Activated CD4-positive, alpha-beta T cell treated with anti-CD3 and anti-CD28 coated beads, Interleukin-2, amount 50 U/mL, for 16 hours (primary cell): Measurements from ENCODE around the gene MOSPD2.

ENCODE experiments used
- DNase-seq: peaks from one replicate; pipeline ENCODE4 v3.0.0-alpha.2; 2020

The MOSPD2 gene

DNA sequence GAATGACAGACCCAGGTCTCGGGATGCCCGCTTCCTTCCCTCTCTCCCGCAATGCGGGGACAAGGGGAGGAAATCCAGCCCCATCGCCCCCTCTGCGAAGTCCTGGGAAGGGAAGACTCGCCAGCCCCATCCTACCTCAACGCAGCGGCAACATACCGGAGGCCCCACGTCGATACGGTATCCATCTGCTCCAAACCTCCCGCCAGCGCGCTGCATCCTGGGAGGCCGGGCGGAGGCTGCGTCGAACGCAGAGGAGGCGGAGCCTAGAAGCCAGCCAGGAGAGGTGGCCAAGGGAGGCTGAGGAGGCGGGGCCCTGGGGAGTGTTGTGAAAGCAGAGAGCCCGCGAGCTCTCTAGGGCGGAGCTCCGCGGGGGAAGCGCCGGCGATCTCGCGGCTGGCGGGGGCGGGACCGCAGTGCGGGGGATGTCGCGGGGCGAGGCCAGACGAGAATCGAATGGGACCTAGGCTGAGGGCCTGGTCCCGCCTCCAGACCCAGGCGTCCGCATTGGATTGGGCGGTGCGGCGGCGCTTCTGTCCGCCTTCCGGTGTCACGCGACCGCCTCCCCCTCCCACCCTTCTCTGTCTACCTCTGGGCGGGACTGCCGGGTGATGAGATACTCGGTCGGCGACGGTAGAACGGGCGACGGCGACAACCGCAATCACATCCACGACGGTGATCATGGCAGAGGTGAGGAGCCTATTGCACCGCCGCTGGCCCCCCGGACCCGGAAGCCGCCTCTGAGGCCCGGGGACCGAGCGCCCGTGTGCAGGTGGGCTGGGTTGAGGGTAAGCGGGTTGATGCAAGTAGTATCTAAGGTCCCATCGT is at the start of gene MOSPD2, which contains the start of gene FANCB:
MOSPD2 (plus strand) TSS at position 571 of the 825 bp plus-strand sequence; CDS start at position 679, 108 bp downstream.
FANCB (minus strand) TSS at position 219 of the 825 bp plus-strand sequence. CDS start 7,559 bp downstream, outside the sequence.
- DNase-seq = peak; percentile 95

DNA sequence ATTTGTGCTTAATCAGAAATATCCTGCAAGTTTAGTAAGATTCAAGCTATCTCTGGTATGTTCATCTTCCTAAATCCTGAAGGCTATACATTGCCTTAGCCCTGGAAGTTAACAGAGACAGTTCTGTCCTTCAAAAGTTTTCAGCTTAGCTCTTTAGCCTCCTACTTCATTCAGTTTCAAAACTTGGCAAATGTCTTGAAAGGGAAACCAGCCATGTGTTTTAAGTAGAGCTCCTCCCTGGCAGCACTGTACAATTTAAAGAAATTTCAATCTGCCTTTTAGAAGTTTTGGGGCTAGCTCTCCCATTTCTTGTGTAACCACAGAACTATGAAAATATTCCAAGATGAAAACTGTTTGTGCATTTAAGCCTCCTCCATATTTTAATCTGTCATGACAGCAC is 47.4 kb upstream of the MOSPD2 start:
- DNase-seq = no peak

DNA sequence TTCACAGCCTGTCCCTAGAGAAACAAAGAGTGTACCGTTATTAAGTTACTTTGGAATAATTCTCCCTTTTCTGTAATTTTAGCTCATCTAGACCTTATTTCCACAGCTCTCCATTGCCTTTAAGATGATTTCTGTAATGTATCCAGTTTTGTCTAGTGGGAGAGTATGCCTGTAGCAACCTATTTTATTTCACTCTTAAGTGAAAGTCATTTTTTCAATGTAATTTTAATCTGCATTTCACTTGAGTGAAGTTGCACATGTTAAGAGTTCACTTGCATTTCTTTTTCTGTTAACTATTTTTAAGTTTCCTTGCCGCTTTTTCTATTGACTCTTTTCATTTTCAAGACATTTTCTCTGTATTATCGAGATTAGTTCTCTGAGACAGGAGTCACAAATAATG is 46.9 kb upstream of the MOSPD2 start:
- DNase-seq = no peak

DNA sequence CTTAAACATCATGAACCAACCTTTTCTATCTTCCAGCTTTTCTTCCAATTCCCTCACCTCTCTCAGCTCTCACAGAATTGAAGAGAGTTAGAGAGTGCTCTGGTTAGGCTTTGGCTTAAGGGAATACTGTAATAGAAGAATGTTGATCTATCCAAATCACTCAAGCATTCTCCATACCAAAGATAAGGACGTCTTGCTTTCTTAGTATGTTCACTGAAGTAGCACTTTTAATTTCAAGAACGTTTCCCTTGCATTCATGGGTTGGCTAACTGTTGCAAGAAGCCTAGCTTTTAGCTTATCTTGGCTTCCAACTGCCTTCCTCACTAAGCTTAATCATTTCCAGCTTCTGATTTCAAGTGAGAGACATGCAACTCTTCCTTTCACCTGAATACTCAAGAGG is 43.6 kb upstream of the MOSPD2 start:
- DNase-seq = no peak

DNA sequence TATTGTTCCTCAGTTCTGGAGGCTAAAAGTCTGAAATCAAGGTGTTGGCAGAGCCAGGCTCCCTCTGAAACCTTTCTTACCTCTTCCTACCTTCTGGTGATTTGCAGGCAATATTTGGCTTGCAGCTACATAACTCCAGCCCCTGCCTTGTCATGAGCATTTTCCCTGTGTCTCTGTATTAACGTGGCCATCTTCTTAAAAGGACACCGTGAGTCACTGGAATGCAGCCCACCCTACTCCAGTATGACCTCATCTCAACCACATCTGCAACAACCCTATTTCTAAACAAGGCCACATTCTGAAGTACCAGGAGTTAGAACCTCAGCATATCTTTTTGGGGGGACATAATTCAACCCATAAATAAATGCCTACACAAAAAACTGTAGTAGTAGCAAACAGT is 41.1 kb upstream of the MOSPD2 start:
- no peak for DNase-seq

DNA sequence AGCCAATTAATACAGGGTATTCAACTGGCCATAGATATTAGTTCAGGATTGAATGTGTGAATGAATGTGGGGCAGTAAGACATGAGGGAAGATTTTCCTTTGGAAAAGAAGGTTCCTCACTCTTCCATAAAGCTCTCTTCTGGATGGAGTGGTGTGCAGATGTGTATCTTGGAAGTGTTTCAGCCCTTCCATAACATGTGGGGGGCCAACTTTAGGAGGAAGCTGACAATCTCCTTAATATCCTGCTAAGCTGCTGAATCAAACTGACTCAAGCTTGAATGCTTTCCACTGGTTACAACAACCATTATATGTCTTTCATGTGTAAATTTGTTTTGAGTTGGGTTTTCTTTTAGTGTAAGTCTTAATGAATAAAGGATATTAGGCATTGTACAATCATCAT is 40.6 kb upstream of the MOSPD2 start:
- DNase-seq = no peak

DNA sequence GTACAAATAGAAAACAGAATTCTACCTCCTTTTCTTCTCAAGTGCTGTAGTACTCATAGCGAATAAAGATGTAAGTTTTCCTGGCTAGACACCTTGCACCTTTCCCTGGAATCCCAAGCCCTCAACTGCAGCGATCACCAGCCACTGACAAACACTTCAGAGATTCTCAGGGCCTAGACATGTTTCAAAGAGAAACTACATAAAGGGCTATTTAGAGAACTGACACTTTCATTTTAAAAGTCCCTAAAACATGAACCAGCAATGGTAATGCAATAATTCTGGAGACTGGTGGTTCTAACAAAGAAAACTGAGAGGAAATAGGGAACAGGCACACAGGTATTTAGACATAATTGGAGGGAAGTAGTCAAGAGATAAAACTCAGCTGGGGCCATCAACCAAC is 36.1 kb upstream of the MOSPD2 start:
- DNase-seq = no peak

DNA sequence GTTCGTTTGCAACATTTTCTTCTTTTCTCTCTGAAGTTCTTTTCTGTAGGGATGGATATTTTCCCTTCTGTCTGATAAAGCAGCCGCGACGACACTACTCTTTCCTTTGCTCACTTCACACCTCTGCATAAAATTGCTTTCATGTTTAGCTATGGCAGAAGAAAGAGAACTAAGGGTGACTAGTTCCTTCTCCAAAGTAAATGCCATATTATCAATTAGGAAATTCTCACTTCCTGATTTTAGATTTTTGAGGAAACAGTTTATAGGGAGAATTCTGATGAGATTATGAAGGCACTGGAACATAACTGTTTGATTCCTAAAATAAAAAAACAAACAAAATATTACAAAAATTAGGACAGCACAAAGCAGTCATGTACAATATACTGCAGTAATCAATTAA is 29.6 kb upstream of the MOSPD2 start:
- no peak for DNase-seq

DNA sequence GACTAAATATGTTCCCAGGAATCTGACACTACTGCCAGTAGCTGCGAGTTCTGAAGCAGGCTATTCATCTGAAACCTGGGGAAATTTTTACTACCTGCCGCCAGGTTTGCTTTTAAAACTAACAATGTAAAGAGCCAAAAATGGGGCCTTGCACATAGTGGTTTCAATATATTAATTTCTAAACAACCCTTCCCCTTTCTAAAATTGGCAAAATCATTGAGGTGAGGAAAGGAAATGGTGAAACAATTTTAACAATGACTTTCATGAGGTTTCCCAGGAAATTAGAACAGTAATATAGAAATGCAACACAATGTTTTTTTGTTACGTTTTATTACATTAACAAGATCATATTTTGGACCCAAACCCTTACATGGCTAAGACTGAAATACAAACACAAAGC is 21.7 kb upstream of the MOSPD2 start:
- no peak for DNase-seq

DNA sequence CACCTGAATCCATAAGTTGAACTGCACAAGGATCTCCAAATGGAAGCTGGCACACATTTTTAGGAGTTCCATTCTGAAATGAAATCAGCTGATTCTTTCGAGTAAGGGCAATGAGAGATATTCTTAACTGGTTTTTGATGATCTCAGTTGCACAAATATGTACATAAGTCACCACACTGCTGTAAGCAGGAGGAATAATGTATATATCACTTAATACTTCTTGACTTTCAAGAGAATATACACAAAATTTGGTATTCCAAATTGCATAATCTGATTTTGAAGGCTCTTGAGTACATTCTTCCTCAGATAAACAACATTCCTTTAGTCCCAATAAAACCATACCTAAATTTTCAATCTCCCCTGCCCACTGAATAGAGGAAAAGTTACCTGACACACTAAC is 8.6 kb upstream of the MOSPD2 start:
- no peak for DNase-seq

DNA sequence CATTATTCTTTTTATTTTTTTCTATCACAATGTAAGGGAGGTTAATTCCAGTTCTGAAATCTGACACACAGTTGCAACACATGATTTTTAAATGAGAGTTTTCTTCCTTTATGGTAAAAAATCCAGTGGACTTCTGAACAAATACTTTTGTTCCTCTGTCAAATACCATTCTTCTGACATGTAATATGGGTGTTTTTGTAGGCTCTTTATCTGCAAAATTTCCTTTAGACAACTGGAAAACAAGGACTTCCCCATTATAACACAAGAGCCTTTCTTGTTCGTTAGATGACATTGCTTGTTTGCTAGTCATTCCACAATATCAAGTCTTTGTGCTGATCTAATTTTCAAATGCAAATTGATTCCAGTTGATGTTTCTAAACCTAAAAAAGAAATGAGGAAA is 8.0 kb upstream of the MOSPD2 start:
- no peak for DNase-seq

DNA sequence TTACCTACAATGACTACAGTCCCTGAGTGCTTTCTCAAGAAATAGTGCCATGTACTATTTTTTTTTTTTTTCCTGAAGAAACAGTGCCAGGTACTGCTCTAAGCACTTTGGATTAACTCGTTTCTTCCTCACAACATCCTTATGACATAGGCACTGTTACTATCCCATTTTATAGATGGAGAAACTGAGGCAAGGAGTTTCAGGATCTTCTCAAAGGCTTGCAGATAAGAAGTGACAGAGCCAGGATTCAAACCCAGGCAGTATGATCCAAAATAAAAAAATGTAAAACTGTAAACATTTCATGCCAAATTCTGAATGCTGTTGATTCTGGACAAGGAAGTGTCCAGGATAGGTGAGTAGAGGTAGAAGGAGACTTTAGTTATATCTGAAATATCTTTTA is 1.5 kb upstream of the MOSPD2 start:
- DNase-seq = no peak

DNA sequence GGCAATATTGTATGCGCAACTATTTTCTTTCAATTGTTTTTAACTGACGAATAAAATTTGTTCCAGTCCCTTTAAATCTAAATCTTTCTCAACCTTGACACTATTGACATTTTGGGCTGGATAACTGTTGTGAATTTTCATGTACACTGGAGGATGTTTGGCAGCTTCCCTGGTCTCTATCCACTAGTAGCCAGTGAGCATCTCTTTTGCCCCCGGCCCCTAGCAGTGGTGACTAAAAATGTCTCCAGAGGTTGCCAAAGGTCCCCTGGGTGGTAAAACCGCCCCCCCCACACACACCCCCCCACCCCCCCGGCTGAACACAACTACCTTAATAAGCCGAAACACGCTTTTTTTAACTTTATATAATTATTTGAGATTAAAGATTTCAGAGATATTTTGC is 866 bp upstream of the MOSPD2 start:
- no peak for DNase-seq

DNA sequence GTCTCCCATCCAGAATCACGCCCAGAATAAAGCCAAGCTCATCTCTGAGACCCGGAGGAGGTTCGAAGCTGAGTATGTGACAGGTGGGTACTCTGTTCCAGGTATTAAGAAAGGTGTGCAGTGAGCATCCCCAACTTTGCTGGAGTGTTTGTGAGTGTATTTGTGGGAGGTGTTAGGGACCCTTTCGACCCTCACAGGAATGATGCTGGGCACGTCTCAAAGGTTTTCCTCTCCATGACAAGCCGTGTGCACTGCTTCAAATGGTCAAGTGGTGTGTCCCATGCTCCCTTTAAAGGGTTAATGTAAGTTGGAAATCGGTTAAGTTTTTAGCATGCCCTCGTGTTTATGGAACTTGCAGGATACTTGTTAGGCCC is 442 bp downstream of the MOSPD2 start:
- DNase-seq = no peak

DNA sequence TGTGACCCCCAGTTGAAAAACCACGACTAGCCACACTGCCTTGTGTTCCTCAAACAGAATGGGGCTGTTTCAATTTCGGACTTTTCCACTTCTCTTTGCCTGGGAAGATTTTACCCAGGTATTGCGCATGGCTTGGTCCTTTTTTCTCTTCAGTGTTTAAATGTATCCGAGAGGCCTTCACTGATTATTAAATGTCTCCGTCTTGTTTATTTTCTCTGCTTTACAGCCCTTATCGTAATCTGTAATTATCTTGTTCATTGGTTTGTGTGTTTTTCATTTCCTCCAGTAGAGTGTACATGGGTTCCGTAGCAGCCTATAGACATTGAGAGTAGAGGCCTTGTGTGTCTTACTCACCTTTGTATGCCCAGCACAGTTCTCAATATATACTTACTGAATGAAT is 2.4 kb downstream of the MOSPD2 start:
- no peak for DNase-seq

DNA sequence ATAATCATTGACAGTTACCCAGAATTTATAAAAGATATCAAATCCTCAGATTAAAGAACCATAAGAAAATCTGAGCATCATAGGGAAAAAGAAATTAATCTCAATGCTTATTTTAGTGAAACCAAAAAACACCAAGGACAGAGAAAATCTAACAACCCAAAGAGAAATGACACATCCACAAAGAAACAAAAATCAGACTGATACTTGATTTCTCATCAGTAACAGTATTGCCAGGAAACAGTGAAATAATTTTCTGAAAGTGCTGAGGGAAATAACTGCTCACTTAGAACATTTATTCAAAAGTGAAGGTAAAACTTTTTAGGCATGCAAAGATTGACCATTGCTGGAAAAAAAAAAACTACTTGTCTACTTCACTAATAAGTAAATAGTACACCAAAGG is 10.6 kb downstream of the MOSPD2 start:
- peak; percentile 25 for DNase-seq

DNA sequence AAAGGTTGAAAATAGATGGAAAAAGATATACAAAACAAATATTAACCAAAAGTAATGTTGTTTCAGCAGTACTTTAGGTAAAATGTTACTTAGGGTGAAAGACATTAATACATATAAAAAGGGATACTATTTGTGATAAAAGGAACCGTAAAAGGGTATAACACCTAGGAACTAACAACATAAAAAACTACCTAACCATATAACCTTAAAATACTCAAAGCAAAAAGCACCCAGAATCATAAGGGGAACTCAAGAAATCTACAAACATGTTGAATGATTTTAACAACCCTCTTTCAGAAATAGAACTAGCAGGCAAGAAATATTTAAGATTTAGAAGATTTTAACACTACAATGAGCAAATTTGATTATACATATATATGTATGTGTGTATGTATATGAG is 11.5 kb downstream of the MOSPD2 start:
- DNase-seq = no peak

DNA sequence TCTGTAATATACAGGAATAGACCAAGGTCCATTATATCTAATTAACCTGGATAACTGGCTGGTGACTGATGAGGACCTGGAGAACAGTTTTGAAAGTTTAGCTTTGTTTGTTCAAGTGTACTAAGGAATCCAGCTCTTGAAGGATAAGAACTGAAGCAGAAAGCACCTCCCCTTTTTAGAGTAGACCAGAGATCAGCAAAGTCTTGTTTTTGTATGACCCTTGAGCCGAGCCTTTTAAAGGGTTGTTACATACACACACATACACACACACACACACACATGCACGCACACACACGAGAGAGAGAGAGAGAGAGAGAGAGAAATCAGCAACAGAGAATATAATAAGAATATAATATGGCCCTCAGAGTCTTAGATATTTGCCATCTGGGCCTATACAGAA is 13.0 kb downstream of the MOSPD2 start:
- DNase-seq = no peak

DNA sequence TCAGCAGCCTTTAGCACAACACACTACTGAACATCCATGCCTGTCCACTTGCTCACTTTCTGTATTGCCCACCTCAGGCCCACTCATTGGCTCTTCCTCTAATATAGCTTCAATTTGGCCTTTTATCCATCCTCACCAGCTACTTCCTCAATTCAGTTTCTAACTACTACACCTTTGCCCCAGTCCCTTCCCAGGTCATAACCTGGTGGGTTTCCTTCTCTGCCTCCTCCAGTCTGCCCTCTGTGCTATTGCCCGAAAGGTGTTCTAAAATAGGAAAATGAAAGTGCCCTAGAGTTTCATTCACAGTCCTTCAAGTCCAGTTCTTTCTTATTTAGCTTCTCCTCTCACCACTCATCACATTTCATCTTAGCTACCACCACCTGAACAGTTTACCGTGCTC is 23.1 kb downstream of the MOSPD2 start:
- no peak for DNase-seq

DNA sequence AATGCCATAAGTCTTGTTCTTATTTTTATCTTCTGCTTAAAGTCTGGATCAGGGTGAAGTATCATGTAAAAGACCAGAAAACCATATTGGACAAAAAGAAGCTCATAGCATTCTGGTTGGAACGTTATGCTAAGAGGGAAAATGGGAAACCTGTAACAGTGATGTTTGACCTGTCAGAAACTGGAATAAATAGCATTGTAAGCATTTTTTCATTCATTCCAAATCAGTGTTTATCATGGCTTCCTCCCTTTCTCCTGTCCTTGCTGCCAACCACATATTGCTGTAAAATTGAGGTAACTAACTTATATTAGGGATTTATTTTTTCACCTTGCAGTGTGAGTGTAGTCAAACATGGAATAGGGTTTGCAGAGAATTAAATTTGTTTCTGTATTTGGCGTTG is 23.8 kb downstream of the MOSPD2 start:
- DNase-seq = no peak

DNA sequence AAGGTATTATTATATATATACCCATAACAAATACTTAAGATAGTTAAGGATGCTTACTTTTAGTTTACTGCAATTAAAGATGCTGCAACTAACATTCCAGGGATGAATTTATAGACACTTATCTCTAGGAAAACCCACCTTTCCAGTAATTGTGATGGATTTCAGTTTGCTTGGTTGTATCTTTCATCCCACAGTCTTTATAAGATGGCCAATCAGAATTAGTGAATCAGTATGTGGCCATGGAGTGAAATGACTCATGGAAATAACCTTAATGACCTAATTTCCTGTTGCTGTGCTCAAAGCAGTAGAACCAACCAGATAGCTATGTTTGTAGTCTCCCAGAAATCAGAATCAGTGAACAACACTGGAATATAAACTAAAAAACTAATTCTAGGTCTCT is 26.4 kb downstream of the MOSPD2 start:
- peak; percentile 33 for DNase-seq

DNA sequence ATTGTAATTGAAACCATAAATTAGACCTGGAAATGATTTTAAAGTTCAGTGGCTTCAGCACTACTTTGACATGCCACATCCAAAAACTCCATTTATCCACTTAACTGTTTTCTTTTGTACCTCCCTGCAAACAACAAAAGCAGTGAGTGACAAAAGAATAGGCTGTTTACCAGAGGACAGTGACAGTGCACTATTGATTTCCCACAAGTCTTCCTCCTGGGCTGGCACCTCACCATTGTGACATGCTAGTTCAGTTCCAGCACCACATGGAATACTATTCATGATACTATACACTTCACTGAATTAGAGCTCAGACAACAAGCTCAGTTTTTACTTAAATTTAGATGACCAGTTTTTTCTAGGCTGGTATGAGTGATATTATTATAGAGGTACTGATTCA is 29.3 kb downstream of the MOSPD2 start:
- no peak for DNase-seq

DNA sequence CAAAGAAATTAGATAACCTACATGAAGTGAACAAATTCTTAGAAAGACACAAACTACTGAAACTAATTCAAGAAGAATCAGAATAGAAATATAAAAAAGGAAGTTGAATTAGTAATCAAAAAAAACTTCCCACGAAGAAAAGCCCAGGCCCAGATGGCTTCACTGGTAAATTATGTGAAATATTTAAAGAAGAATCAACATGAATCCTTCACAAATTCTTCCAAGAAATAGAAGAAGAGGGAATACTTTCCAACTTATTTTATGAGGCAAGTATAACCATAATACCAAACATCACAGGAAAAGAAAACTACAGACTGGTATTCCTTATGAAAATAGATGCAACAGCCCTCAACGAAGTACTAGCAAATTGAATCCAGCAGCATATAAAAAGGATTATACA is 30.7 kb downstream of the MOSPD2 start:
- no peak for DNase-seq

DNA sequence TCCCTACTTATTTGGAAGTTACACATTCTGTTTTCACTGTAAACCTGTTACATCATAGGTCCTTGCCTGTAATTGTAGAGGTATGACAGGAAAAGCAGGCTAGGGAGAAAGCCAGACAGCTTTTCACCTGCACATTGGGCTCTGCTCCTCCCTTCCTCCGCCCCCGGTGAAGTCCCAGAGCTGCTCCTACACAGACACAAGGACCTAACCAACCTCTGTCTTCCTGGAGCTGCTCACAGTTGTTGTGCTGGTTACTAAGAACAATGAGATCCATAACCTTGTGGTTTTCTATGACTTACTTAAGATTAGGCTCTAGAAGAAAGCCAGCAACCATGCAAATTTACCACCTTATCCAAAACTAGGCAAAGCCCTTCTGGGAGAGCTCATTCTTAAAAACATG is 40.0 kb downstream of the MOSPD2 start:
- no peak for DNase-seq

DNA sequence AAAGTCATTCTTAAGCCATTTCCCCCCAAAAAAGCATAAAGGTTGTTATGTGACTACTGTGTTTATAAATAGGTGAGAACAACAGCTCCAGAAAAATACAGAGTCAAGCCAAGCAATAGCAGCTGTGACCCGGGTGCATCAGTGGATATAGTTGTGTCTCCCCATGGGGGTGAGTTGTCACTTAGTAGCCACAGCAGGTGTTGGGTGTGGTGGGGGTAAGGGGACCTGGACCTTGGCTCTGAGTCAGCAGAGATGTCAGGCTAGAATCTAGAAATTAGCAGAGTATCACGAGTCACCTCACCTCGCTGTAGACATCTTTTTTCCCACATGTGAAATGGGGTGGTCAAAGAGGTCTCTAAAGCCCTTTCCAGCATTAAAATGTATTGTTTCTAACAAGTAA is 42.4 kb downstream of the MOSPD2 start:
- no peak for DNase-seq
